GM19239 (cell line): Measurements from ENCODE around the gene ZSCAN21.
A peak's percentile ranks its signal among the peaks of the same experiment; 100 is the strongest.
"Not testable (repeated sequence)": the region's sequence is repeated elsewhere in the genome, so short reads cannot be mapped to it uniquely, and the experiment has no call there.

ENCODE experiments used
- DNase-seq: peaks from one replicate; pipeline ENCODE4 v3.0.0; 2011; ENCODE audit warnings: low spot score; ENCODE audit not compliant: insufficient read length
- FAIRE-seq: peaks from 2 replicates; lab custom pipeline; 2011; peaks lifted over from hg19 to GRCh38; lab: Jason Lieb, UNC

Gene ZSCAN21

DNA sequence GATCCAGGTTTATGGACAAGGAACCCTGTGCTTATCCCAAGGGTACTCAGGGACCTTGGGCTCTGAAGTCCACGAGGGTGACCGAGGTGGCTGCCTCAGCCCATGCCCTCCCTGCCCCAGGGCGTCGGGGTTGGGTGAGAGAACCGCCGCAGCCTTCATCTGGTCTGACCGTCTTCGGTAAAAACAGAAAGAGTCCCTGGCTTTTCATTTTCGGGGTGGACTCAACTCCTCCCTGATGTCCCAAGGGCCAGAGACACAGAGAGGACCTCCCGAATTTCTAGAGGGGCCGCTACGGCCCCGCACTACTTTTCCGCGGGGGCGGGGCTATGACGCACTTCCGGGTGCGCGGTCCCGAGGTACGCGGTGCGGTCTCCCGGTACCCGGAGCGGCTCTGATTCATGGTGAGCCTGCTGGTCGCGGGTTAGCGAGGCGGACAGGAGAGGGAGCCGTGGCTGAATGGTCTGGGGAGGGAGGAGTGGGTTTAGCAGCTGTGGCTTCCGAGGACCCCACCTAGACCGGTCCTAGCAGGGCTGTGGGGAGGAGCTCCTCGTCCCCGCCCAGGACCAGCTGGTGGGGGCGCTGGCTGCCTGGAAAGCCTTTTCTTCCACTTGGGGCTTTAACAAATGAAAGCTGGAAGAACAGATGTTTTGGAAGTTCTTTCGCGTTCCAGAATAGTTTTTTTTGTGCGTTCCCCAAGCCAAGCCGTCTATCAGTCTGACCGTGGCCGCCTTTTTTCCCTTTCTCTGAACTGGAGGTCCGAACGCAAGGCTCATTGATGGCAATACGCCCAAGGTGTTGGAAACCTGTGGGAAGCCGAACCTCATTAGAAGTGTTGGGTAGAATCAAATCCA is at the start of gene ZSCAN21:
TSS of gene ZSCAN21 (plus strand) at position 334 of the 851 bp plus-strand sequence. CDS start 7,233 bp downstream, outside the sequence.
- DNase-seq (peak; percentile 76), FAIRE-seq (peak; percentile 79)

DNA sequence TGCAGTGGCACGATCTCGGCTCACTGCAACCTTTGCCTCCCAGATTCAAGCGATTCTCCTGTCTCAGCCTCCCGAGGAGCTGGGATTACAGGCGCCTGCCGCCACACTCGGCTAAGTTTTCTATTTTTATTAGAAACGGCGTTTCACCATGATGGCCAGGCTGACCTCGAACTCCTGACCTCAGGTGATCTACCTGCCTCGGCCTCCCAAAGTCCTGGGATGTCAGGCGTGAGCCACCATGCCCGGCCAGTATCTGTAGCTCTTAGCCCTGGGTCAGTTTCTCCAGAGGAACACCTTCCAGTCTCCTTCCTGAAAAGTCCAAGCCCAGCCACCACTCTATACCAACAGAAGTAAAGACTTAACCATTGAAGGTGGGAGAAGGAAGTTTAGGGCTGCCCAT is 49.3 kb upstream of the ZSCAN21 start:
- FAIRE-seq (no peak), DNase-seq (no peak)

DNA sequence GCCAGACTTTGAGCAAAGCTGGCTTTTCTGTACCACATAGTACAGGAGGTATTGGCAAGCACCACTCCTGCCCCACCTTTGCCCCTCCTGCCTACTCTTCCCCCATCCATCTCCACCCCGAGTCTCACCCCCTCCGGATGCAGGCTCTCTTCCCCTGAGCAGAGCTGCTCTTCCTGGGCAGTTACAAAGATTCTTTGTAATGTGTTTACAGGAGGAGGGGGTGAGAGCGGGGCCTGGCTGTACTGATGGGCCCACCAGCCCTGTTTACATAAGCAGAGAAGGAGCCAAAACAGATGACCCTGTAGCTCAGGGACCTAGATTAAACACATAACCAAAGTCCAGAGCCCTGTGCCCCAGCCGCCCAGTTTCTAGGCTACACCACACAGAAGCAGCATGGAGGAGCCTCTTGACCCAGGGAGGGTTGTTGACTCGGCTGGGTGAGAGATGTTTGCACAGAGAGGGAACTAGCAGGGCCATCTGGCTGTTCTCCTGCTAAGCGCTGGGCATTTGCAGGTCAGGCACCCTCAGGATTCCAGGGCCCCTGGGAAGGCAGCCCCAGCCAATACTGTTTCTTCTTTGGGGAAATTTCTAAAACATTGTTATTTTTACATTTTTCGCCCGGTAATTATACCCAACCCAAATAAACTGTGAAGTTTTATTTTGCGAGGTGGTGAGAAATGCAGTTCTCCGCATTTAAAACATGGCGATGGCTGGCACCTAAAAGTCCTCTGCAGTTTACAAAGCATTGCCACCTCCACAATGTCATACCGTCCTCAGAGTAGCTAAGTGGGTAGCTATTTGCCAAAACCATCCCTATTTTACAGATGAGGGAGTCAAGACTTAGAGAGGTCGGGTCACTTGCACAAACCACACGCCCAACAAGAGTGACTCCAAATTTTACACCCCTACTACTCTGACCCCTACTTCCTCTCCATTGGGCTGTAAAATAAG is 45.6 kb upstream of the ZSCAN21 start:
- DNase-seq: no peak
- FAIRE-seq: no peak

DNA sequence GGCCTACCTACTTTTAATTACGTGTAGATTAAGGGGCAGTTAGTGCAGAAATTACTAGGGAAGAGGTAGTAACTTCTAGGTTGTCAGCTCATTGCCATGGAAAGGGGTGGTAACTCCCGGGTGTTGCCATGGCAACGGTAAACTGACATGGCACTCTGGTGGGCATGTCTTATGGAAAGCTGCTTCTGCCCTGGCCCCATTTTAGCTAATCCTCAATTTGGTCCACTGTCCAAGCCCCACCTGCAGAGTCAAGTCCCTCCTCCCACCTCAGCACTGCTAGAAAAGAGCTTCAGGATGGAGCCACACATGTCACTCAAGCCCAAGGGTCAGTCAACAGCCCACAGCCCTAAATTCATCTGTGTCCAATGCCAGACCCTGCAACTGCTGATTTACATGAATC is 41.7 kb upstream of the ZSCAN21 start:
- FAIRE-seq (no peak), DNase-seq (no peak)

DNA sequence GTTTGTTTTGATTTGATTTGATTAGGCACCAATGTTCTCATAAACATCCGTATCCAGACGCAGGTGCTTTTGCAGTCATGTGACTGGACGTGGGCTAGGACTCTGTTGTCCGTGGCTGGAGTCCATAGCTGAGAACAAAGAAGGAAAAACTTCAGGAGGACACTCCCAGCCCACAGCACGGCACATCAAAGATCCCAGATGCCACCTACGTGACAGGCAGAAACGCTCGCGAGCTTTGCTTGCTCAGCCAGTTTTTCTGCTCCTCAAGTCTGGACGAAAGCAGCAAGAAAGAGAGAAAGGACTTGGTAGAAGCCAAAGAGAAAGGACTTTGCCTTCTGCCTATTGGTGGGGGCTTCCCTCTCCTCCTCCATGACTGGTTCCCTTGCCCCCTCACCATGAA is 41.0 kb upstream of the ZSCAN21 start:
- FAIRE-seq (no peak), DNase-seq (no peak)

DNA sequence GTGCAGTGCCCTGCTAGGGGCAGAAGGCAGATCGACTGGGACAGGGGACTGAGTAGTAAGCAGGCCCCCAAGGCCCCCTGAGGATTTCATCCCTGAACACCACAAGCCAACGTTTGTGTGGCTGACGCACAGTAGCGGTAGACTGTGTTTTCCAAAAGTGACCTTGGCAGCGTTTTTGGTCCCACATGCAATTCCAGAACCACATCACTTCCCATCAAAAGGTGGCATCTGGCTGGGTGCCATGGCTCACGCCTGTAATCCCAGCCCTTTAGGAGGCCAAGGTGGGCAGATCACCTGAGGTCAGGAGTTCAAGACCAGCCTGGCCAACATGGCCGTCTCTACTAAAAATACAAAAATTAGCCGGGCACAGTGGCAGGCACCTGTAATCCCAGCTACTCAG is 39.6 kb upstream of the ZSCAN21 start:
- DNase-seq, FAIRE-seq: not testable (repeated sequence)

DNA sequence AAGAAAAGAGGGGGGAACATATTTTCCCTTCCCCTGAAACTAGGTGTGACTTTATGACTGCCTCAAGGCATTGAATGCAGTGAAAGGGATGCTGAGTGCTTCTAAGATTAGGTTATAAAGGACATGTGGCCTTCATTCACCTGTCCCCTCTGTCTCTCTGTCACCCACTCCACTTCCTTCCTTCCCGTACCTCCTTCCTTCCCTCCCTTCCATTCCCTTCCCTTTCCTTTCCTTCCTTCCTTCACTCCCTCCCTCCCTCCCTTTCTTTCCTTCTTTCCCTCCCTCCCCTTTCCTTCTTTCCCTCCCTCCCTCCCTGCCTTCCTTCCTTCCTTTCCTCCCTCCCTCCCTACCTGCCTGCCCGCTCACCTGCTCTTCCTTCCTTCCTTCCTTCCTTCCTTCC is 38.7 kb upstream of the ZSCAN21 start:
- FAIRE-seq (no peak), DNase-seq (no peak)

DNA sequence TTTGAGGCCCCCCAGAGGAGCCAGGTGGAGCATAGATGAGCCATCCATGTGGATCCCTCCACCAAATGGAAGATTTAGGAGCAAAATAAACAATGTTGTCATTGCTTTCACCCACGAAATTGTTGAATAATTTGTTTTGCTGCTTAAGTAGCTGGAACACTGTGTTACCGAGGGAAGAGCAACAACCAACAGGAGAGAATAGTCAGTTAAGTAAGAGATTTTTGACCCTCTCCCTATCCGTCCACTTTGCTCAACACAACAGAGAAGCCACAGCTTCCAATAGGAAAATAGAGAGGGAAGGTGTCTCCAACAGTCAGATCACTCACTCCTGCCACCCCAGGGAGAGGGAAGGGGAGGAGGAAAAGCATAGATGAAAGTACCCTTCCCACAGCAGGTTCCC is 38.1 kb upstream of the ZSCAN21 start:
- FAIRE-seq: no peak

DNA sequence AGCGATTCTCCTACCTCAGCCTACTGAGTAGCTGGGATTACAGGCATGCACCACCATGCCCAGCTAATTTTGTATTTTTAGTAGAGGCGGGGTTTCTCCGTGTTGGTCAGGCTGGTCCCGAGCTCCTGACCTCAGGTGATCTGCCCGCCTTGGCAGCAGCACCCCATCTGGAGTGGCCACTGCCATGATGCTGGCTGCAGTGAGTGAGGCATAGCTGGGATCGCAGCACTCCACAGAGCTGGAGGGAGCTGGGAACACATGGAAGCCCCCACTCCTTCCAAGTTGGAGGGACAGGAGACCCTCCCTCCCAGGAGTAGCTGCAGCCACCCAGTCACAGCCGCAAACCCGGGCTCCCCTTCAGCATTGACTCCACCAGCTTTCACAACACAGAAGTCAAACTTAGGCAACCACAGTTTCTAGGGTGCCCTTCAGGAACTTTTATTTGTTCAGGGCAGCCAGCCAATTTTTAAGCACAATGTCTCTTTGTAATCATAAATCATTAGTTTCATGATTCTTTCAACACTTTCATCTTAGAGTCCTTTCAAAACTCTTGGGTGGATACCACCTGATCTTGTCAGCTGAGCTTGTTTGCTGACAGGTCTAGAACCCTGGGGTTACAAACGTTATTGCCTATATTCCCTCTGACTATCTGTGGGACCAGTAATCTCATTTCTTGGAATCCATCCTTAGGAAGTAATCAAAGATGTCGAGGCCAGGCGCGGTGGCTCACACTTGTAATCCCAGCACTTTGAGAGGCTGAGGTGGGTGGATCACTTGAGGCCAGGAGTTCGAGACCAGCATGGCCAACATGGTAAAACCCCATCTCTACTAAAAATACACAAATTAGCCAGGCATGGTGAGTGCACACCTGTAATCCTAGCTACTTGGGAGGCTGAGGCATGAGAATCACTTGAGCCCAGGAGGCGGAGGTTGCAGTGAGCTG is 36.9 kb upstream of the ZSCAN21 start:
- not testable (repeated sequence) for DNase-seq, FAIRE-seq

More for the DNA sequence above, 38.1 kb upstream of the ZSCAN21 start:
- DNase-seq: no peak

DNA sequence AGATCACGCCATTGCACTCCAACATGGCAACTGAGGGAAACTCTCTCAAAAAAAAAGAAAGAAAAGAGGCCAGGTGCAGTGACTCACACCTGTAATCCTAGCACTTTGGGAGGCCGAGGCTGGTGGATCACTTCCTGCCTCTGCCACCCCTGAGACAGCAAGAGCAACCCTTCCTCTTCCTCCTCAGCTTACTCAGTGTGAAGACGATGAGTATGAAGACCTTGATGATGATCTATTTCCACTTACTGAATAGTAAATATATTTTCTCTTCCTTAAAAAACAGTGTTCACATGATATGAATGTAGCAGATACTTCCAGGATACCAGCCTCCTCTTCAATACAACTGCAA is 36.3 kb upstream of the ZSCAN21 start:
- no peak for DNase-seq
- no peak for FAIRE-seq

DNA sequence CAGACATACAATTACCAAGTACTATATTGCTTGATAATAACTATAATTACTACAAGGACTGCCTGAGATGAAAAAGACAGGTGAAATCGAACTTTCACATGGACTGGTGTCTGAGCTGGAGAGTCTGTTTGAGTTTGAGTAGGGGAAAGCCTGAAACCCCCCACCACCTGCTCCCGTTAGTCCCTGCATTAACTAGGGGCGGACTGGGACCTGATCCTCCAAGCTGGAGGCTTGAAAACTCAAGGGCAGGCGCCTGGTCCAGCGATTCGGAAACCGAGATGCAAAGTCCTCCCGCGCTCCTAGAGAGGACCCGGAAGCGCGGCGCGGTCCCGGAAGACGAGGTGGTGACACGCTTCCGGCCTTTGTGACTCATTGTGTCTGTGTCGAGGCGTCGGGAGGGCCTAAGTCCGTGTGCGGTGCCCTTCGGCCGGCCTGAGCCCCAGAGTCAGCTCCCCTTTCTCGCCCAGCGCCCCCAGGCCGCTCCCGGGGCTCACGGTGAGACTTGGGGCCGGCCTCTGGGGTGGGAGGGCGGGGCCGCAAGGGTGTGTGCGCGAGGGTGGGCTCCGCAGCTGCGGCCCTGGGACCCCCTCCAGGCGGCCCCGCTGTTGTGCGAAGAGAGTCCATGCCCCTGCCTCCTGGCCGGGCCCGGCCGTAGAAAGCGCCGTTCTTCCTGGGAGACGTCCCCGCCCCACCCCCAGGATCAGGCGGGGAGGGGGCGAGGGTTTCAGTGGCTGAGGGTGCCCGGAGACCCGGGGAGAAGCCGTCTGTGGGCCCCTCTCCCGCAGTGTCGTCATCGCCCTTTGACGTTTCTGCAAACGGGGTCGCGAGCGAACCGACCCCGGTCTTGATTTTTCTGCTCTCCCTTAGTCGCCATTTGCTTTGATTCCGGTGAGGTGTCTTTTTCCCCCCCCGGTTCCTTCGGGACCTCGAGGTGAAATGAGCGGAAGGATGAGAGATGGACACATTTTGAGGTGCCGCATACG is 34.1 kb upstream of the ZSCAN21 start, which contains the start of gene ZKSCAN1:
TSS of gene ZKSCAN1 (plus strand) at position 365 of the 983 bp plus-strand sequence. CDS start 7,911 bp downstream, outside the sequence.
- FAIRE-seq (peak; percentile 59), DNase-seq (peak; percentile 94)

DNA sequence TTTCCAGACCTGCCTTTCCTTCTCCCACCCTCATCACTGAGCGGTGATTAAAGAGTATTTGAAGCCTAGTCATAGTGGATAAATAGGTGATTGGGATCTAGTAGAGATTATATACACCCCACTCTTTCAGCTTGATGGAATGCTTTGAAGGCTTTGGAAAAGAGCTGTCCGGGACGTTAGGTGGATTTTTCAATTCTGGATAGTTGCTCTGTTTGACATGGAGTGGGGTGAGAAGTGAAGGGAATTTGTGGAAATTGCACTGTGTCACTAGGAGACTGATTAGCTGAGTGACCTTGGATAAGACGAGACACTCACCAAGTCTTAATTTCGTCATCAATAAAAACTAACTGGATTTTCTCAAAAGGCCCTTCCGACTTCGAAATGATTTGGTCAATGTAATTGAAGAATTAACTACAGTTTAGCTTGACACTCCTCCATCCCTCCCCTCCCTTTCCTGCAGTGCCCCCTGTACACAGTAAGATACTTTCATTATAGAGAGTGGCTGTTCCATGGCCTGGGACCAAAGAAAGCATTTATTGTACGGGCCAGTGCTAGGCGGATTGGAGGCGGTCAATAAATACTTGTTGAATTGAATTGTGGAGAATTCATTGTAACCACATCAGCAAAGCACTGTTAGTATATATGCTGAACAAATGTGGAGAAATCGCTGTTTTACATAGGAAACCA is 33.2 kb upstream of the ZSCAN21 start:
- FAIRE-seq (no peak), DNase-seq (no peak)

DNA sequence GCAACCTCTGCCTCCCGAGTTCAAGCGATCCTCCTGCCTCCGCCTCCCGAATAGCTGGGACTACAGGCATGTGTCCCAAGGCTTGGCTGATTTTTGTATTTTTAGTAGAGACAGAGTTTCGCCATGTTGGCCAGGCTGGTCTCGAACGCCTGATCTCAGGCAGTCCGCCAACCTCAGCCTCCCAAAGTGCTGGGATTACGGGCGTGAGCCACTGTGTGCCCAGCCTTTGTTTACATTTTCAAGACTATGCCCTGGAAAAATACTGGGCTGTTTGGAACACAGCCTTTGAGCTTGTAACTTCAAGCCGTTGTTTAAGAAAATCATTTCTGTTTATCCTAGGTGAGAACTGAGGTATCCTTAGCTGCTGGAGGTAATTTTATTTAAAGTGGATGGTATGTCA is 32.3 kb upstream of the ZSCAN21 start:
- FAIRE-seq (no peak), DNase-seq (no peak)

DNA sequence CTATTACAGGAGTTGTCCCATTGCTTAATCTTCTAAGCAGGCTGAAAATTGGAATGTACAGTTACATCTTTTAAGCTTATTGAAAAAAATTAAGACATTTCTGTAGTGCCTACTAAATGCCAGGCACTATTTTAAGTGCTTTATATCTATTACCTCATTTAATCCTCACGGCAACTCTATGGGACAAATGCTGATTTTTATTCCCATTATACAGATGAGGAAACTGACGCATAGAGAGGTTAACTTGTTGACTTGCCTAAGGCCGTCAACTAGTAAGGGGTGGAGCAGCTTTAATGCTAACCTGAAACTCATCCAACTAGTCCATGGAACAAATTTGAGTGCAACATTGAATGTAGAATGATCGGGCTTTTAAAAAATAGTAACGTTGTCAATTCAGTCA is 31.7 kb upstream of the ZSCAN21 start:
- no peak for DNase-seq
- FAIRE-seq: no peak

DNA sequence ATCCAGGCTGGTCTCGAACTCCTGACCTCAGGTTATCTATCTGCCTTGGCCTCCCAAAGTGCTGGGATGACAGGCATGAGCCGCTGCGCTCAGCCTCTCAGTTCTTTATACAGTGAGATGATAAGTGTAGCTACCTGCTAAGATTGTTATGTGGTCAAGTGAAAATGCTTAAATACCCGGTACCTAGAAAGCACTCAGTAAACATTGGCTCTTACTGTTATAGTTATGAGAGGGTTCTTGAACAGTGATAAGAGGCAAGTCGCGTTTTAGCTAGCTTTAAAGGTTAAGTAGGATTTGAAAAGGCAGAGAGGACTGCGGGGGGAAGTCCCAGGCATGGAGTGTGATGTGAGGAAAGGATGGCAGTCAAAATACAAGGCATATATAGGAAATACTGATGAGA is 29.7 kb upstream of the ZSCAN21 start:
- FAIRE-seq (no peak), DNase-seq (no peak)

DNA sequence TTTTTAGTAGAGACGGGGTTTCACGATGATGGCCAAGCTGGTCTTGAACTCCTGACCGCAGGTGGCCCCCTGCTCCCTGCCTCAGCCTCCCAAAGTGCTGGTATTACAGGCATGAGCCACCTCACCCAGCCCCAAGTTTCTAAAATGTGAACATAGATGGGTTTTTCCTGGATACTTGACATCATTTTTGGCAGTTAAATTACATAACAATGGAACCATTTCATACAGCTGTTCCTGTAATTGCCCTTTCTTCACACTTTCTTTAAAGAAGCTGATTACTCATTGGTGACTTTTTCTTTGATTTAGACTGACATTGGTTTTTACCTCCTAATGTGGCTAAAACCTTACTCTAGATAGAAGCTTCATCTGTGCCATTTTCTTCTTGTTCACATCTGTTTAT is 28.3 kb upstream of the ZSCAN21 start:
- no peak for DNase-seq
- no peak for FAIRE-seq

DNA sequence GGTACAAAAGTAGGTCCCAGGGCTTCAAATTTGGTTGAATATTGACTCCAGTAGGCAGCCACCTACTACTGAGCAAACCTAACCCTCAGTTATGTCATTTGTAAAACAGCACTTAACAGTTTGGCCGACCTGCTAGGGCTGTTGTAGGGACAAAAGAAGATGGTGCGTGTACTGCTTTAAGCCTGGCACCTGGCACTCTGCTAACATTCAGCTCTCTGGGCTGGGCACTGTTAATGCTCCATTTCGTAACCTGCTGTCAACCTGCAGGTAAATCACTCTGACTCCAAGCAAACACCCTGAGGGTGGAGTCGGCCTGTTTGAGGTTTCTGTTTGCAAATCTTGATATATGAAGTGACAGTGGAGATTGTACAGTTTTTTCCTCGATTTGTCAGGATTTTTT is 27.0 kb upstream of the ZSCAN21 start:
- no peak for FAIRE-seq
- DNase-seq: no peak

DNA sequence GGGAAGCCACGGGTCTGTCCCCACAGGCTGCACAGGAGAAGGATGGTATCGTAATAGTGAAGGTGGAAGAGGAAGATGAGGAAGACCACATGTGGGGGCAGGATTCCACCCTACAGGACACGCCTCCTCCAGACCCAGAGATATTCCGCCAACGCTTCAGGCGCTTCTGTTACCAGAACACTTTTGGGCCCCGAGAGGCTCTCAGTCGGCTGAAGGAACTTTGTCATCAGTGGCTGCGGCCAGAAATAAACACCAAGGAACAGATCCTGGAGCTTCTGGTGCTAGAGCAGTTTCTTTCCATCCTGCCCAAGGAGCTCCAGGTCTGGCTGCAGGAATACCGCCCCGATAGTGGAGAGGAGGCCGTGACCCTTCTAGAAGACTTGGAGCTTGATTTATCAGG is 26.0 kb upstream of the ZSCAN21 start:
- DNase-seq: no peak
- FAIRE-seq: no peak
